HG02588 (cell line): ENCODE data around the gene NUP85.
A peak's percentile ranks its signal among the peaks of the same experiment; 100 is the strongest.
"Not testable (repeated sequence)": the region's sequence is repeated elsewhere in the genome, so short reads cannot be mapped to it uniquely, and the experiment has no call there.

Experiments
- ATAC-seq: cut with Tn5 transposase; IDR thresholded peaks from one replicate; pipeline ENCODE4 v1.9.1; 2021; ENCODE audit warnings: mild to moderate bottlenecking, moderate library complexity; ENCODE audit not compliant: unreplicated experiment

The NUP85 gene

DNA sequence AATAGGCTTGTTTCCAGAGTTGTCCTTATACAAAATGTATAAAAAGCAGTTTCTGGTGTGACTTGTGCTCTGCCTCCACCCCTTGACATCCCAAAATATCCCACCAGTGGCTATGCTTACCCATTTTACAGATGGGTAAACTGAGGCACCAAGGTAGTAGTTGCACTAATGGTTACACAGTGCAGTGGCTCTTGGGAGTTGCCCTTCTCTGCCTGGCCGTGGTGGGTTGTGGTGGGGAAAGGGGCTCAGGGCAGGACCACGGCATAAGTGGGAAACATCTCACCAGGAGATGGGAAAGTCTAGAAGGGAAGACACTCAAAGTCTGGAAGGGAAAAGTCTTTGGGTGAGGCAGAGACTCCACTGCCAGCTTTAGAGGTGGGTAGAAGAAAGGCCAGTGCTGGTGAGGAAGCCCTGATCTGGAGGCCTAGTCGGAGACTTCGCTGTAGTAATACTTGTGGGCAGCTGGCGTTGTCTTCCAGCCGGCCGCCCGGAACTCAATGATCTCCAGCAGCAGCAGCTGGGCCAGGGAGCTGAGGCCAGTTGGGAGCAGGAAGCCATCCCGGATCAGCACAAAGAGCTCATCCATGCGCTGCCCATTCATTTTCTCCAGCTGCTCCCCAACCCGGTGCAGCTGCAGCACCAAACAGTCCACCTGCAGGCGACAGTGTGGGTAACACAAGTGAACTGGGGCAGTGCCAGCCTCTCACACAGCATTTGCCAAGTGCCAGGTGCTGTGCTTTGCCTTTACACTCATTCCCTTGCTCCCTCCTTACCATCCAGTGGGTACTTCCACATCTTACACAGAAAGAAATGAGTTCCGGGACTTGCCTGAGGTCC, 61.1 kb downstream of the NUP85 start:
- ATAC-seq = no peak

DNA sequence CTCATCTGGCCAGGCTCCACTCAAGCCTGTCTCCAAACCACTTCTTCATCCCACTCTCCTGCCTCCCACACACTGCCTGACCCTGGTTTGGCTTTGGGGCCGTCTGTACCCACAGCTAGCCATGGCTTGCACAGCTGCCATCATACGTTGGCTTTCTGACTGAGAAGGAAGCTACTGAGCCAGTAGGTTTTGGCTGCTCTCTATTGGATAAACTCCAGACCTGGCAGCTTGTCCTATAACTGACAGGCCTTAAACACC, 61.6 kb downstream of the NUP85 start:
- no peak for ATAC-seq

DNA sequence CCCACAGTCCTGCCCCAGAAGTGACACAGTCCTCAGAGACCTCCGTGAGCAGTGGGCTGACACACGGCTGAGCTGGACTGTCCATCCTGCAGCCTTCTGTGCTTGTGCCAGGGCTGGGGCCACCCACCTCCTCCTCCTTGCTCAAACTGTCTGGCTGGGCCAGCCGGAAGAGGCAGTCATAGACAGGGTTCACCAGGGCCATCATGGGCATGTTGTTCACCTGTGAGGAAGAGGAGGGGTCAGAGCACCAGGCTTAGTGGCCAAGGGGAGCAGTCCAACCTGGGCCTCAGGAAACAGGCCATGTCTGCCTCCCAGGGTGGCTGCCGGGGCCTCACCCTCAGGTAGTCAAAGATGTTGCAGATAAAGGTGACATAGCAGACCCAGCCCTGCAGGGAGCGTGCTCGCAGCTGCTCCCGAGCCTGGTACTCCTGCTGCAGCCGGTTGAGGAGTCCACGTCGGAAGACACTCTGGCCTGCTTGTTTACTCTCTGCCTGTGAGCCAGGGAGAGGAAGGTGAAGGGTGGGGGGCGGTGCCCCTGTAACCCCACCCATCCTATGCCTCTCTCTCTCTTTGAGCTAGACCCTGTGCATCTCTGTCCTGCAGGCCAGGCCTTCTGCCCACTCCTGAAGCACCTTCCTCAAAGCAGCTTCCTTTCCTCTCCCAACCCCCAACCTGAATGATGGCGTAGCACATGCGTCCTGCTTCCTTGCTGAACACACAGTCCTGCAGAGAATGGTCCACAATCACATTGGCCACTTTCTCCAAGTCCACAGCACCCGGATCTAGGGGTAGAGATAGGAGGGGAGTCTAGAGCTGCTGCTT, 62.1 kb downstream of the NUP85 start:
- ATAC-seq = no peak

DNA sequence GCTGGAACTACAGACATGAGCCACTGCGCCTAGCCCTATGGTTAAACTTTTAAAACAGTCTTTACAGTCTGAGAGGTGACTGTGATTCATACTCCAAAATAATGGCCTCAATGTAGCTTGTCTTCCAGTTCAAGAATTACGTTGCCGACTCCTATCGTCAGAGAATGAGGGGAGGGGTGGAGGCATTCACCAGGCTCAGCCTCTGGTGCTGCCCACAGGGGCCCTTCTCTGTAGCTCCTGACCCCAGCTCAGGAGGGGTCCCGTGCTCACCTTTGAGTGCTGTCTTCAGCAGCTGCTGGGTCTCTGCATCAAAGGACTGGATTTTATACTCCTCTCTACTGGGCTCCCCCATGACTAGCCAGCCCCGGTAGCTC, 64.4 kb downstream of the NUP85 start:
- ATAC-seq = no peak

DNA sequence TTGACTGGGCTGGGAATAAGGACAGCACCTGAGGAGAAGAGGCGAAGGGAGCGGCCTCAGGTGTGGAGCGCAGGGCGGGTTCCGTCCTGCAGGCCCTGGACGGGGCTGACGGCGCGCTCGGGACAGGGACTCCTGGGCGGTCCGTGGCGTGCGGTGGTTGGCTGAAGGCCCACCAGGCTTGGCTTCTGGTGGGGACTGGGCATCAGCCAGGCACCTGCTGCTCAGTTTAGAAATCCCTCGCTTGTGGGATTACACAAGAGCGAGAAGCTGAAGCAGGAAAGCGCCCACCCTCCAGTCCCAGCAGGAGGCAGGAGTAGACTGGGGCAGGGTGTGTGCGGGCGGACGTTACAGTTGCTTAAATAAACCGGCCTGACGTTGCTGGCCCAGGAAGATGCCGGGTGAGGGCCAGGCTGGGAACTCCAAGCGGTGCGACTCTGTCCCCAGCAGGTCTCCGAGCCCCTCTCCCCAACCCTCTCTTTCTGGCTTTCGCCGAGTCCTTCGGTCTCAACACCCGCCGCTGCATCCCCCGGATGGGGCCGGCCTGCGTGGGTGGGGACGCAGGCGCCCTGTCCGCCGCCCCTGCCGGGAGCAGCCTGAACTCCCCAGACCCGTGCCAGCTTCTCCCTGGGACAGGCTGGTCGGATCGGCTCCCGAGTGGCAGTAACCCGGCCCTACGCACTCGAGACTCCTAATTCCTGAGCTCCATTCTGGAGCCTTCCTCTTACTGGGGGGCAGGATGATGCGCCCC, 64.9 kb downstream of the NUP85 start:
- peak; percentile 35 for ATAC-seq

DNA sequence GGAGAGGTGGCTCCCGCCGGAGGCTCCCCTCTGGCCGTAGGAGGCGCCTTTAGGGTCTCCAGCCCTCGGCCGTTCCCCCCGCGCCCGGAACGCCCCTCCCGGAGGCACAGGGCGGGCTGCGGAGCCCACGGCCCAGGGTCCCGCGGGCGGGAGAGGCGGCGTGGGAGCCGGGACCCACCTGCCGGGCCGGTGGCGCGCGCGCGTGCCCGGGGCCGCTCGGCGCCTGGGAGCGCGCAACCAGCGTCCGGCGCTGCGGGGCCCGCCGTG, 65.4 kb downstream of the NUP85 start, which contains the start of gene MIF4GD:
TSS of gene MIF4GD (minus strand) at position 266 of the 267 bp plus-strand sequence. CDS start 1,036 bp downstream, outside the sequence.
- ATAC-seq = no peak

DNA sequence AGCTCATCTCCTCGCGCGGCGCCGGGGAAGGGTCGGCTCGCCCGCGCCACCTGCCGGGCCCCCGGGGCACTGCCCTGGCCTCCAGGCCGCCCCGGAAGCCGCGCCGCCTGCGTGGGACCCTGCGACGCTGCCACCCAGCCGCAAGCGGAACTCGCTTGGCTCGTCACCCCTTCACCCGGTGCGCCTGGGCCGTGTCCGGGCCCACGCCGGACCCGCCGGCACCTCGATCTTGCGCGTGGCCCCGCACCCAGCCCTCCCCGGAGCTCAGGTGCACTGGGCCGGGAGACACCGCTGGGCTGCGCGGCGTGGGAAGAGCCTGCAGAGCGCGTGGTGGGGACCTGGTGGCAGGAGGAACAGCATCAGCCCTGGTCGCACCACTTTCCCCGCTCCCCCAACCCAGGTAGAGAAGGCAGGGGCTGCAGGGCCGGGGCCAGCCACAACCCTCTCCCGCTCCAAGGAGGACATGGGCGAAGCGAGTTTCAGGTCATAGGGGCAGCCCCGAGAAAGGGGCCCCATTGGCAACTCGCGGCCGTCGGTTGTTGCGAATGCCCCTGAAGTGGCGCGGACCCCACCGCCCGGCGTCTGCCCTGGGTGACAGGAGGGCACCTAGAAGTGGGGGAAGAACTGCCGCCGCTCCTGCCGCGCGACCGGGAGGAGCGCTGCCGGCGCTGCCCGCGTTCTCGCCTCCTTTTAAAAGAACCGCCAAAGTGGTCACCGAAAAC, 65.9 kb downstream of the NUP85 start:
- peak; percentile 70 for ATAC-seq

DNA sequence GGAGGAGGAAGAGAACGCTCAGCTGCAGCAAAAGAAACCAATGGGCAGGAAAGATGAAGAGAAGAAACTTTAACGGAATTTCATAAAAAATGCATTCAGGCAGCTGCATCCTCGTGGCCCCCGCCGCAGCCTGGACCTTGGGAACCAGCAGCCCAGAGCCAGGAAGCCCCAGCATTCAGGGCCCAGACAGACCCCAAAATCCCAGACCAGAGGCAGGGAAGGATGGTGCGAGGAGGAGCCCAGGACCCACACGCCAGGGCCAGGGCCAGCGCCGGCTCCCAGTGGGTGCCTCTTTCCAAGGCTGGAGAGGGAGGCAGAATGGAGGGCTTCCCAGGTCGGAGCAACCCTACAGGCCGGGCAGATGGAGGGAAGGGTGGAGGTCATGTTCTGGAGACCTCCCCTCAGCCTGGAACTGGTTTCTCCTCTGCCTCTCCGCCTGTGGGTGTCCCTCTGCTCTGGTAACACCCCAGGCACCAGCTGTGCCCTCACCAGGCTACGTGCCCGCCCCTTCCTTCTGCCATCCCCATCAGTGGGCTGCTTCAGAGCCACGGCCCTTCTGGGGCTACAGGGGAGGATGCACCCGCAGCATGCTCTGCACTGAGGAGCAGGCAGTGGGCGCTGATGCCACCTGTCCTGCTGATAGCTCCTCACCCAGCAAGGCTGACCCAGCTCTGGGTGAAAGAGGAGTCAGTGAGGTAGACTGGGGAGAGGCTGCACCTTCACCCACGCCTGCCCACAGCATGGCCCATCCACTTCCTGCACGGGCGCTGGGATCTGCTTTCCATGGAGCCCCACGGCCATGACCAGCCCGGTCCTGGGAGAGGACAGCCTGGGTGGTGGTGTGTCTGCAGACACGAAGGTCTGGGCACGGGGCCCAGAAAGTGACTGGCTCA, 66.7 kb downstream of the NUP85 start:
- ATAC-seq = no peak

DNA sequence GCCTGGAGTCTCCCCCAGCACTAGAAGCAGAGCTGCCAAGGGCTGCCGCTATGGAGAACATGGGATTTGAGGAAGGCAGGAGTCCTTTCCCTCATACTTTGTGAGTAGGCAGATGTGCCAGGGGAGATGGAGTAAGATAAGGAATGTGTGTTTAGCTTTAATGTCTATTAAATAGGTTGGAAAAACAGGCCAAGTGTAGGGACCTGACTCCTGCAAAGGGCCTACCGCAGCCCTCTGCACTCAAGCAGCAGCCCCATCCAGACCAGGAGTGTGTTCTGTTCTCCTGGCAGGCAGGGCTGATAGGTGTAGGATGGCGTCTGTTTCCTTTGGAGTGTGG, 67.3 kb downstream of the NUP85 start:
- no peak for ATAC-seq

DNA sequence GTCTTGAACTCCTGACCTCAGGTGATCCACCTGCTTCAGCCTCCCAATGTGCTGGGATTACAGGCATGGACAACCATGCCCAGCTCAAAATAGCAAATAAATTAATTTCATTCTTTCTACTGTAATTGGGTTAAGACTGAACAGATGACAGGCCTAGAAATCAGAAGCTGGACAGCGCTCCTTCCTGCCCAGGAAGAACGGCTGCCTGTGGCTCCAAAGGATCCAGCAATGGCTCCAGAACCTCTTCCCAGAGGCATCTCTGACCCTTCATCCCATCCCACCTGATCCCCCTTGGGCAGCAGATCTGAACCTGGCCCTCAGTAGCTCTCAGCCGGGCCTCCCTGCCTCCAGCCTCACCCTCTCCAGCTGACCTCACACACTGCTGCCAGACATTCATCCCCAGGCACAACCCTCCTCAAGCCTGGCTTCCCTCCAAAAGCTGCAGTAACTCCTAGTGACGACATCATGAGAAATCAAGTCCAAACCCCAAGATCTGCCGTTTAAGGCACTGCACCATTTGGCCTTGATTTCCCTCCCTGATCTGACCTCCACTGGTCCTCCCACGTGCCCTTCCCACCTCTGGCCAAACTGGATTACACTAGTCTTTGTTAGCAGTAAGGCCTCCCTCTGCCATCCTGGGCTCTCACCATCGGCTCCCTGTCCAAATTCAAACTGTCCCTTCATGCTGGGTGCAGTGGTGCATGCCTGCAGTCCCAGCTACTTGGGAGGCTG, 68.7 kb downstream of the NUP85 start:
- no peak for ATAC-seq

DNA sequence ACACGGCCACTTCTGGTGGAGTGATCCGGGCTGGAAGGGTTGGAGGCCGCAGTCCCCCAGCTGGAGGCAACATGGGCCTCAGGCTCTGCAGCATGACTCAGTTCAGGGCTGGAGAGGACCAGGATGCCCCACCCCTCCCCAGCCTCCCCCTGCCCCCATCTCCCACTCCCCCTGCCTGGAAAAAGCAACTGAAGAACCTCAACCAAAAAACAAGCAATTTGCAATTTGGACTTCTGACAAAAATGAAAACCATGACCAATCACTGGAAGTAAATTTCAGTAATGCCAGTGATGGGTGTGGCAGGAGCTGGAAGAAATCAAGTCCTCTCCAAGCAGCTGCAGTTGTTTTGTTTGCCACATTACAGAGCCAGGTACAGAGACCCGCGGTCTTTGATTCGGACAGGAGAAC, 72.2 kb downstream of the NUP85 start:
- ATAC-seq = no peak

DNA sequence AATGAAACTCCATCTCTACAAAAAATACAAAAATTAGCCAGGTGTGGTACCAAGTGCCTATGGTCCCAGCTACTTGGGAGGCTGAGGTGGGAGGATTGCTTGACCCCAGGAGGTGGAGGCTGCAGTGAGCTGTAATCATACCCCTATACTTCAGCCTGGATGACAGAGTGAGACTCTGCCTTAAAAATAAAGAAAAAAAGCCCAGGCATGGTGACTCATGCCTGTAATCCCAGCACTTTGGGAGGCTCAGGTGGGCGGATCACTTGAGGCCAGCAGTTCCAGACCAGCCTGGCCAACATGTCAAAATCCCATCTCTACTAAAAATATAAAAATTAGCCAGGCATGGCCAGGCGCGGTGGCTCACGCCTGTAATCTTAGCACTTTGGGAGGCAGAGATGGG, 74.7 kb downstream of the NUP85 start:
- not testable (repeated sequence) for ATAC-seq

DNA sequence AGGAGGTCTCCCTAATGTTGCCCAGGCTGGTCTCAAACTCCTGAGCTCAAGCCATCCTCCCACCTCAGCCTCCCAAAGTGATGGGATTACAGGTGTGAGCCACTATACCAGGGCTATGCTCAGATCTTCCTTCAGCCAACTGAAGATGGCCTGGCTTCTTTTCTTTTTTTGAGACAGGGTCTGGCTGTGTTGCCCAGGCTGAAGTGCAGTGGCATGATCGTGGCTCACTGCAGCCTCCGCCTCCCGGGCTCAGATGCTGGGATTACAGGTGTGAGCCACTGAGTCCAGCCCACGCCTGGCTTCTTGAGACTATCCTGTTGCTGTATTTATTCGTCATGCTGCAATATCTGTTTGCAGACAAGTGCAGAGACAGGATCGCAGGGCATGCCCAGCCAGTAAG, 79.6 kb downstream of the NUP85 start:
- ATAC-seq = no peak
